Central memory CD4-positive, alpha-beta T cell (primary cell): ENCODE data around the gene NT5C1B.
A peak's percentile ranks its signal among the peaks of the same experiment; 100 is the strongest.

ENCODE experiments used
- DNase-seq: peaks from one replicate; pipeline ENCODE4 v3.0.0; 2022

The NT5C1B gene

GRCh38 chr2:18599509-18600254 lies 10.3 kb upstream of the NT5C1B start:
- no peak for DNase-seq

DNA sequence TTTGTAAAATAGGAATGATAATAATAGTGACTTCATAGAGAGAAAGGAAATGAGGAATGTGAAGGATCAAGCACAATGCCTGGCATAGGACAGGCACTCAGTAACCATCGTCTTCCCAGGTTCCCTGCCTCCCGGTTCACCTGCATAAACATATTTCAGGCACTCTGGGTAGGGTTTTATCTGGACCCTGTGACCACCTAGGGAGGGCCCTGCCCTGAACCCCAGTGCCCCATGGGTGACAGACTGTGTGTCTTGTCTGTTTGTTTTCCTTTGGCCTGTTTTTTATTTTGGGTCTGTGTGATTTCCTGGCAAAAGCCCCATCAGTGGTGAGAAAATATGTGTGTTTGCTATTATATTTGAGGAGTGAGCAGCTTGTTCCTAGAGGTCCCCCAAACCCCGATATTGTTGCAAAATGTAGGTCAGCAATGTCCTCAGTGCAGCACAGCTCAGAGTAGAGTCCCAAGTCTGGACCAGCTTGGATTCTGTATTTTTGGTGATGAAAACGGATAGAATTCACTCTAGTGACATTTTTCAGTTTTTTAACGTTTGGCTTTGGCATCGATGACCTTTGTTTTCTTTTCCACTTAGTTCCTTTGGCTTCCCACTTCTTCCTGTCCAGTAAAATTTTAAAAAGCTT lies 9.6 kb upstream of the NT5C1B start:
- DNase-seq = no peak

DNA sequence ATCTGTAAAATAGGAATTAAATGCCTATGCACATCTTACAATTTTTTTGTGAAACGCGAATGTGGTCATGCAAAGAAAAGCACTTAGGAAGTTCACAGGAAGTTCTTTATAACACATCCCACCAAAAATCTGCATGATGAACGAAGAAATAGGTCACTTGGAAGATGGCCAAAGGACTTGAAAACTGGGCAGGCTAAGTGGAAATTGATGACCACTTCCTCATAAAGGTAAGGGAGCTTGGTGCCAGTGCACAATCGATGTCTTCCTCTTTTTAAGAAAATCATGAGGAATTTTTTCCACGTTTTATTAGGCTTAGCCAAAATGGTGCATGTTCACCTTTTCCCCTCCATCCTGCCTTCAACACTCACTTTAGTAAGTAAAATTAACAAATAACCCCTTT lies 8.2 kb upstream of the NT5C1B start:
- no peak for DNase-seq

DNA sequence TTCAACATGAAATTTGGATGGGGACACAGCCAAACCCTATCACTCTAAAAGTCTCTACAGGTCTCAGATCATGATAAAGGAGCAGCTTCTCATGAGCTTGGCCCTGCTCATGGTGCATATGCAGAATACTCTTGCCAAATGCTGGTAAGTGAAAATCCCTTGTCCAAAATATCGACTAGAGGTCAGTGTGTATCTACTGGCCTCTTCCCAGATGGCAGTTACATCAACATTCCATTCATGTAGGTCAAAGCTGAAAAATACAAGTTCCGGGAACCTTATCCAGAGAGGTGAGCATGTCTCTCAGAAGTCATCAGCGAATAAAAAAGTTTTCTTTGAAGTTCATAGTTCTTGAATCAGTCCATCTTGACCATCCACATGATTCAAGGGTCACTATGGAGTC lies 7.6 kb upstream of the NT5C1B start:
- no peak for DNase-seq

DNA sequence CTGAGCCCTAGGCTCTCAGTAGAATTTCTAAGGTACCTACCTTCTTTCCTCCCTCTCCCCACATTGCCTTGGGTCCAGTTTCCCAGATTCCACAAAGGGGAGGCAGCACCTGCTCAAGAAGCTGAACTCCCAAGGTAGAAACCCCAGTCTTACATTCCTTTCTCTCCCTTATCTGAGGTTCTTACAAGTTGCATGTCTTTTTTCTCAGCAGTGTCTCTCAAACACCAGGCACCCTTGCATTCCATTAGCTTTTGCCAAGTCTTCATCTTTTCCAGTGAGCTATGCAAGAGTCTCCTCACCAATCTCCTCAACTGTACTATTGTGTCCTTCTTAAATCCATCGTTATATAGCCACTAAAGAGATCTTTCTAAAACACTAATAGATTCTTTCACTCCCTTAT lies 4.1 kb upstream of the NT5C1B start:
- no peak for DNase-seq

- DNase-seq = no peak
Observed at GRCh38 chr2:18592372-18592771, 3.0 kb upstream of the NT5C1B start.

DNA sequence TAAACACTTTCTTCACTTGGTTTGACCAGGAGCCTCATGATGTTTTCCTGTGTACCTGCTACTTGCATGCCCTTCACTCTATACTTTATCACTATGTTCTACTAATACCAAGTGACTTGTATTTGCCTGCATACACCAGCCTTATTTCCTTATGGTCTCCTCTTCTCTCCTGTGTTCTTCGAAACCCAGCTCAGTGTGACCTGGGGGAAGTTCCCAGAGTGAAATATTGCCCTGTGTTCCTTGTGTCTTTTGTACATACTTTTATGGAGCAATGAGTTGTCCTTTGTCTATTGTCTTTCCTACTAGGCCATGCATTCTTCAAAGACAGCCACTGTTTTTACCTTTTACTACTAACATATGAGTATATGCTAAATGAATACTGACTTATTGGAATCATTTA lies 567 bp downstream of the NT5C1B start:
- DNase-seq = no peak

GRCh38 chr2:18588049-18588448 lies 1.3 kb downstream of the NT5C1B start:
- no peak for DNase-seq

DNA sequence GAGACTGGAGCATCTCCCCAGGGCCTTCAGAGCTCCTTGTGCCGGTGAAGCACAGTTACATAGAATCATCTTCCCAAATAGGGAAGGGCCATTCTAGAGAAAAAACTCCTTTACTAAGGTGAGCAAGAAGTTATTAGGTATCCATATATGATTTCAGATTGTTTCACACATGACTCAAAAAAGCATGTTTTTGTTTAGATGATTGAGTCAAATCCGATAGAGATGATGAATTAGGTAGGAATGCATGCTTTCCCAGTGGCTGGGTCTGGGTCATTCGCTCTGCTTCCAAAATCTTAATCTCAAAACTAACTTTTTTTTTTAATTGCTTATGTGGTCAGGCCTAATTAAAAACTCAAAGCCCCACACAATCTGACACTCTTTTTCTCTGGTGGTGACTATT lies 3.8 kb downstream of the NT5C1B start:
- DNase-seq = no peak

DNA sequence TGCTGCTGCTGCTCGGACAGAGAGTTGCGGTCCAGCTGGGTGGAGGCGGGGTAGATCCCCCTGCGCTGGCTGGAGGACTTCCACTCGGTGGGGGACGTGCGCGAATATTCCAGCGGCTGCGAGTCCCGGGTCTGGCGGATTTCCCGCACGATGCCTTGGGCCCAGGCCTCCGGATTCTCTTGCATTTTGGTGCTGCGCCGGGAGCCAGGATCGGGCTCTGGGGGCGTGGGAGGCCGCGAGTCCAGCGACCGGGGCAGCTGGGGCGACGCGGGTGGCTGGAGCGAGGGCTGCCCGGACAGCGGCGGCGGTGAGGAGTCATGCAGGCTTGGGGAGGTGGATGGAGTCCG lies 4.8 kb downstream of the NT5C1B start:
- DNase-seq = no peak

DNA sequence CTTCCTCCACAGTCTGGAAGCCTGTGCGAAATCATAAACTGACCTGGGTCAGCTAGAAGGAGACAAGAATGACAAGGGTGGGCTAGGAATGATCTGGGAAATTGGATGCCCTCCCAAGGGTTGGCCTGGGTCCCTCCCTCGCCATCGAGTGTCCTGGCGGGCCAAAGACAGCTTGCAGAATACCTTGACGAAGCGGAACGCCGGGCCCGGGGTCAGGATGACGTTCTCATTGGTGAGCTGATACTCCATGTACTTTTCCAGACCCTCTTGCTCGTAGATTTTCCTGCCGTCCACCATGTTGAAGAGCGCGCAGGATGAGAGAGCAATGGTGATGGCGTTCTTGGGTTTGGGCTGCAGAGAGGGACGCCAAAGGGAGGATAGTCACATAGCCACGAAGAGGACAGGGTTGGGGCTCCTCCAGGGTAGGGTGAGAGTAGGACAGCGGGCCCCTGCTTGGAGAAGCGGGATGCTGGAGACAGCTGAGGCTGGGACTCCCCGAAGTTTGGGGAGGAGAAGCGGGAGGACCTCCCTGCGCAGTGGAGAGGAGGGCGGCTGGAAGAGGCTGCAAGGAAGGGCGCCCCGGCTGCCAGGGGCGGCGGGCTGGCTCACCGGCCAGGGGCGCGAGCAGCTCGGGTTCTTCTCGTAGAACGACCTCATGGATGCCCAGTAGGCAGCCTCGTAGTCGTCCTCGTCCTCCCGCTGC lies 5.3 kb downstream of the NT5C1B start:
- DNase-seq = no peak

DNA sequence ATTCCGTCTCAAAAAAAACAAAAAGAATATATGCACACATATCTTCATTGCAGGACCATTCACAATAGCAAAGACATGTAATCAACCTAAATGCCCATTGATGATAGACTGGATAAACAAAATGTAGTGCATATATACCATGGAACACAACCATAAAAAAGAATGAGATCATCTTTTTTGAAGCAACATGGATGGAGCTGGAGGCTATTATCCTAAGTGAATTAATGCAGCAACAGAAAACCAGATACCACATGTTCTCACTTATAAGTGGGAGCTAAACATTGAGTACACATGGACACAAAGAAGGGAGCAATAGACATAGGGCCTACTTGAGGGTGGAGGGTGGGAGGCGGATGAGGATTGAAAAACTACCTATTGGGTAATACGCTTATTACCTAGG lies 8.8 kb downstream of the NT5C1B start:
- DNase-seq = no peak

DNA sequence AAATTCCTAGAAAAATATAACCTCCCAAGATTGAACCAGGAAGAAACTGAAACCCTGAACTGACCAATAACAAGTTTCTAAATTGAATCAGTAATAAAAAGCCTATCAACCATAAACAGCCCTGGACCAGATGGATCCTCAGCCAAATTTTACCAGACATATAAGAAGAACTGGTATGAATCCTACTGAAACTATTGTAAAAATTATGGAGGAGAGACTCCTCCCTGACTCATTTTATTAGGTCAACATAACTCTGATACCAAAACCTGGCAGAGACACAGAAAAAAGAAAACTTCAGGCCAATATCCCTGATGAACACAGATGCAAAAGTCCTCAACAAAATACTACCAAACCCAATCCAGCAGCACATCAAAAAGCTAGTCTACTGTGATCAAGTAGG lies 11.3 kb downstream of the NT5C1B start:
- DNase-seq = no peak

DNA sequence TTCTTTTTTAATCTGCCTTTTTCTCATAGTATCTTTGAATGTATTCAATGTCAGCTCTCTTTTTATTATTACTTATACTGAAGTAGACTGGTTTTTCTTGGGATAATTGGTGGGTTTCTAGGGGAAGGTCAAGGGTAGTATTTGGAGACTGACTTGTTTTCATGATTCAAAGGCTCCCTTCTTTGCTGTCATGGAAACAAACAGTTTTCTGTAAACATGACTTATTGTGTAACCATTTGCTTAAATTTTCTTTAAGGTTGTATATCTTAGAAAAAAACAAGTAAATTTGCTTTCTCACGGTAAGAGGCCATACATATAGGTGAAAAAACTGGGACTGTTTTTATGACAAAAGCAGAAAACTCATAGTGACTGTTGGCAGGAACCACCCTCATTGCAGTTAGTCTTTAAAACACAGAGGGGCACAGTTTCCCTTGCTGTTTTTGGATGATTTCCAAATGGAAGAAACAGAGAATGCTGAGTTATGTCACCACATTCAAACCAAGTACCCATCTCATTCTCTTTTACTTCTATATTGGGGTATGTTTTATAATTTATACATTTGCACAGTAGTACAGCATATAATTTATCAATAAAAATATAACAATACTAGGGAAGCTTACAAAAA lies 23.1 kb downstream of the NT5C1B start:
- no peak for DNase-seq

DNA sequence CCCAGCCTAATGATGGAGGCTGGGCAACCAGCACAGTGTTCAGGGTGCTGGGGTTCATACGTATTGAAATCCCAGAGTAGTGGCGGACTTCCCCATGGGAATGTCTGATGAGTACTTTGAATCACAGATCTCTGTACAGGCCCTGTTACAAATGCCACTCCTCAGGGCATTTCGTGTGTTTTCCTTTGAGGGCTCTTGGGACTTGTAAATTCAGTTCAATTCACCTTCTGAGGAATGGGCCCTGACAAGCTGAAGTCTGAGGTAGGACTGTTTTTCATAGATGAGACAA lies 28.6 kb downstream of the NT5C1B start:
- no peak for DNase-seq

GRCh38 chr2:18560031-18560796 lies 29.2 kb downstream of the NT5C1B start, which contains the start of gene RDH14:
Gene RDH14 (minus strand): TSS chr2:18560653. CDS start chr2:18560572, 81 bp downstream.
- DNase-seq = peak; percentile 91

- DNase-seq = no peak
Observed at GRCh38 chr2:18559531-18560030, 29.8 kb downstream of the NT5C1B start.

DNA sequence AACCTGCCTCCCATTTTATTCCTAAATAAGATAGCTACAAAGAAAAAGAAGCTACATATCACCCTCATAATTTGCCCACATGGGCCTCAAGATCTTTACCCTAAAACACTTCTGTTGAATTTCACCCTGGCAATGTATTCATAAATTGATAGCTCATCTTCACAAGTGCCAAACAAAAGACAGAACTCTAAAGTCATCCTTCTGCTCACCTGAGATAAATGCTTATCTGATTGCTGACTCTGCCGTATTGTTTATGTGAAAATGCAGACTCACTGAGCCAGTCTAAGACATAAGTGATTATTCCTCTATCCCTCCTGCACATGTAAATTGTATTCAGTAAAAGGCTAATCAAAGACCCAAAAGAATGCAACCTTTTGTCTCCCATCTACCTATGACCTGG lies 30.9 kb downstream of the NT5C1B start:
- no peak for DNase-seq

DNA sequence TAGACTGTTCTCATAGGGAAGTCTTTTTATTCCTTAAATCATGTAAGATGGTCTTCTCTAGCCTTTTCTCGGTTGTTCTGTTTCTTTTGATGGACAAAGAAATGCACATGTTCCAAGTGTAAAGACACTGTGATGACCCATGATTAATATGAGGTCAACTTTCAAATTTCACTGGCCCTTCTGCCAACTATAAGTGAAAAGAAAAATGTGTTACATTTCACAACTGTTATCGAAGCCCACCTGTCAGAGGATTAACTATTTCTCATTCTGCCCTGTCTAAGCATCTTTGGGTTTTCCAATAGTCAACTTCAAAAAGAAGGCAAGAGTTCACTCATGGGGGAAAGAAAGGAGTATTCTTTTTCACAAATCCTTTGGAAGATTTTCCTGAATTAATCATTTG lies 32.2 kb downstream of the NT5C1B start:
- no peak for DNase-seq

GRCh38 chr2:18552351-18553077 lies 36.9 kb downstream of the NT5C1B start:
- DNase-seq = no peak

DNA sequence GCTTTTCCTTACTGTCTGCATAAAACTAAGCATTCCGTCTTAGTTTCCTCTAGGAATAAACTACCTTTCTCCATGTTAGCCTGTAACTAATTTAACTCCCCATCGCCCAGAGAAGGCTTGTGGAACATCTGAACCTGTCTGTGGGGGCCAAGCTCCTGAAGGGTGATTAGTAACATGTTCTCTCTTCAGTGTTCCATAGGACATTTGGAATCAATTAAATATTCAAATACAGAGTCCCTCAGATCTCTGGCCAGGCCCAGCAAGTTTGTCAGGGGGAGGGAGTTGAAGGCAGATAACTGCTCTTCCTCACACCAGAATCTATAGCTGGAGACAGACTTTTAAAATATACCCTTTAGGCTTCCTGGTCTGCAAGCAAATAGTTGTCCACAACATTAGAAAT lies 37.7 kb downstream of the NT5C1B start:
- DNase-seq = no peak

DNA sequence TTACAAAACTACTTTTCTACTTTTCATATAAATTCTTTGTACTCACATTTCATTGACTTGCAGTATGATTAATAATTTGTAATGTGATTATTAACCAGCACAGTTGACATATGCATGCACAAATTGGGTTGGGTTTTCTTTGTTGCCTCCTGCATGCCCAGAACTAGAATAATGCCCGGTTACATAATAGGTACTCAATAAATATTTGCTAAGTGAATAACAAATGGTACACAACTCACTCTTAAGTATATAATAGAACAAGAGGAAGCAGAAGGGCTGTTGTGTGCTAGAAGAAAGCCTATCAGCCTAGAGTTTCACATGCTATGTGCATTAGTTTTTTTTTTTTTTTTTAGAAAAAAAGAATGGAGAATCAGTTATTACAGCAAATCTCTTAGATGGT lies 38.2 kb downstream of the NT5C1B start:
- DNase-seq = no peak
